ENCODE measurements around the gene RNF44. TPM values are rescaled to one million over a fixed set of nuclear protein-coding genes. Genes with fewer than 3 reads are reported as not detected.

Gene RNF44
- total and polyA plus RNA-seq, 2 of the 13 experiments (the other 11 are each of a cell fraction or from before 2014, with no cell fraction given): 9.2 to 16.8 TPM

GRCh38 chr5:176549871-176550270 is 12.7 kb upstream of the RNF44 start (continued):
- TF ChIP-seq CREBL2 (CRISPR knock-in tag; IDR thresholded peaks at IDR 0.05; ENCODE audit: borderline replicate concordance) (no peak), TBX2 (CRISPR knock-in tag; IDR thresholded peaks at IDR 0.05; ENCODE audit: borderline replicate concordance) (peak; percentile 19; the same call in 1 of the 2 replicates), ZNF383 (CRISPR knock-in tag; IDR thresholded peaks at IDR 0.05; ENCODE audit: borderline replicate concordance) (no peak), MEF2D (CRISPR knock-in tag; IDR thresholded peaks at IDR 0.05) (no peak), ASH2L (IDR thresholded peaks at IDR 0.05; ENCODE audit: insufficient read length, low read depth, low read length) (no peak), ZBTB42 (CRISPR knock-in tag; IDR thresholded peaks at IDR 0.05) (no peak), ZNF709 (CRISPR knock-in tag; IDR thresholded peaks at IDR 0.05) (no peak), ATF1 (CRISPR knock-in tag; IDR thresholded peaks at IDR 0.05) (no peak), SPEN (CRISPR knock-in tag; IDR thresholded peaks at IDR 0.05; ENCODE audit: low read depth) (0 out of 2 replicates have a peak, but pooled peaks have one; percentile 17), ZSCAN30 (CRISPR knock-in tag; IDR thresholded peaks at IDR 0.05) (no peak), CBX2 (IDR thresholded peaks at IDR 0.05; ENCODE audit: low read depth, low read length) (no peak), CBX2 (CRISPR knock-in tag; IDR thresholded peaks at IDR 0.05; ENCODE audit: low read depth) (no peak), ELF4 (CRISPR knock-in tag; IDR thresholded peaks at IDR 0.05; ENCODE audit: borderline replicate concordance) (no peak), GATAD2A (CRISPR knock-in tag; IDR thresholded peaks at IDR 0.05) (no peak), NCOA1 (CRISPR knock-in tag; IDR thresholded peaks at IDR 0.05) (no peak), ZNF776 (CRISPR knock-in tag; IDR thresholded peaks at IDR 0.05) (0 out of 2 replicates have a peak, but pooled peaks have one; percentile 34), KDM2A (CRISPR knock-in tag; IDR thresholded peaks at IDR 0.05; ENCODE audit: borderline replicate concordance, low read depth) (peak; percentile 11; the same call in 1 of the 2 replicates), ZNF703 (CRISPR knock-in tag; IDR thresholded peaks at IDR 0.05; ENCODE audit: borderline replicate concordance) (no peak), RFXANK (CRISPR knock-in tag; IDR thresholded peaks at IDR 0.05) (no peak), HES4 (CRISPR knock-in tag; IDR thresholded peaks at IDR 0.05; ENCODE audit: borderline replicate concordance) (no peak), GABPB1 (CRISPR knock-in tag; IDR thresholded peaks at IDR 0.05) (no peak; the same call in 1 of the 2 replicates), ARNT2 (CRISPR knock-in tag; IDR thresholded peaks at IDR 0.05; ENCODE audit: low read depth) (no peak; the same call in 1 of the 2 replicates), ZNF3 (CRISPR knock-in tag; IDR thresholded peaks at IDR 0.05) (no peak), ZMYM2 (CRISPR knock-in tag; IDR thresholded peaks at IDR 0.05) (no peak), ZMYM3 (CRISPR knock-in tag; IDR thresholded peaks at IDR 0.05) (no peak), ZNF660 (CRISPR knock-in tag; IDR thresholded peaks at IDR 0.05; ENCODE audit: borderline replicate concordance, low read depth) (no peak), DNMT3B (CRISPR knock-in tag; conservative IDR thresholded peaks at IDR 0.05) (no peak), ISX (CRISPR knock-in tag; conservative IDR thresholded peaks at IDR 0.05) (no peak)
- TF ChIP-seq, protein P1, sequence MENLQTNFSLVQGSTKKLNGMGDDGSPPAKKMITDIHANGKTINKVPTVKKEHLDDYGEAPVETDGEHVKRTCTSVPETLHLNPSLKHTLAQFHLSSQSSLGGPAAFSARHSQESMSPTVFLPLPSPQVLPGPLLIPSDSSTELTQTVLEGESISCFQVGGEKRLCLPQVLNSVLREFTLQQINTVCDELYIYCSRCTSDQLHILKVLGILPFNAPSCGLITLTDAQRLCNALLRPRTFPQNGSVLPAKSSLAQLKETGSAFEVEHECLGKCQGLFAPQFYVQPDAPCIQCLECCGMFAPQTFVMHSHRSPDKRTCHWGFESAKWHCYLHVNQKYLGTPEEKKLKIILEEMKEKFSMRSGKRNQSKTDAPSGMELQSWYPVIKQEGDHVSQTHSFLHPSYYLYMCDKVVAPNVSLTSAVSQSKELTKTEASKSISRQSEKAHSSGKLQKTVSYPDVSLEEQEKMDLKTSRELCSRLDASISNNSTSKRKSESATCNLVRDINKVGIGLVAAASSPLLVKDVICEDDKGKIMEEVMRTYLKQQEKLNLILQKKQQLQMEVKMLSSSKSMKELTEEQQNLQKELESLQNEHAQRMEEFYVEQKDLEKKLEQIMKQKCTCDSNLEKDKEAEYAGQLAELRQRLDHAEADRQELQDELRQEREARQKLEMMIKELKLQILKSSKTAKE (CRISPR knock-in tag; IDR thresholded peaks at IDR 0.05; ENCODE audit: borderline replicate concordance): no peak
- TF ChIP-seq, protein P2, sequence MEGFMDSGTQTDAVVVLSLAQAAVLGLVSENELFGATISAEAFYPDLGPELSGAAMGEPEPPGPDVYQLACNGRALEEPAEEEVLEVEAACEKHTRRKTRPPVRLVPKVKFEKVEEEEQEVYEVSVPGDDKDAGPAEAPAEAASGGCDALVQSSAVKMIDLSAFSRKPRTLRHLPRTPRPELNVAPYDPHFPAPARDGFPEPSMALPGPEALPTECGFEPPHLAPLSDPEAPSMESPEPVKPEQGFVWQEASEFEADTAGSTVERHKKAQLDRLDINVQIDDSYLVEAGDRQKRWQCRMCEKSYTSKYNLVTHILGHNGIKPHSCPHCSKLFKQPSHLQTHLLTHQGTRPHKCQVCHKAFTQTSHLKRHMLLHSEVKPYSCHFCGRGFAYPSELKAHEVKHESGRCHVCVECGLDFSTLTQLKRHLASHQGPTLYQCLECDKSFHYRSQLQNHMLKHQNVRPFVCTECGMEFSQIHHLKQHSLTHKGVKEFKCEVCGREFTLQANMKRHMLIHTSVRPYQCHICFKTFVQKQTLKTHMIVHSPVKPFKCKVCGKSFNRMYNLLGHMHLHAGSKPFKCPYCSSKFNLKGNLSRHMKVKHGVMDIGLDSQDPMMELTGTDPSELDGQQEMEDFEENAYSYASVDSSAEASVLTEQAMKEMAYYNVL (CRISPR knock-in tag; IDR thresholded peaks at IDR 0.05; ENCODE audit: borderline replicate concordance): no peak

Data from HepG2 (cell line).